ENCODE results near the gene FRMPD3.
"Not testable (repeated sequence)": the region's sequence is repeated elsewhere in the genome, so short reads cannot be mapped to it uniquely, and the experiment has no call there.

The FRMPD3 gene

GRCh38 chrX:107448998-107449835, at the start of gene FRMPD3:
FRMPD3 (plus strand) TSS chrX:107449652; CDS start chrX:107526589, 76,937 bp downstream.
- no peak for DNase-seq (ENCODE audit: low spot score)

- DNase-seq (ENCODE audit: low spot score), result no peak
These were observed 28.9 kb upstream of the FRMPD3 start for GRCh38 chrX:107420571-107420970.

GRCh38 chrX:107421337-107421861, 28.1 kb upstream of the FRMPD3 start:
- no peak for DNase-seq (ENCODE audit: low spot score)

GRCh38 chrX:107429090-107429489, 20.4 kb upstream of the FRMPD3 start:
- DNase-seq (ENCODE audit: low spot score), result peak; percentile 14

- DNase-seq (ENCODE audit: low spot score), result no peak
These were observed 9.3 kb upstream of the FRMPD3 start for GRCh38 chrX:107440187-107440586.

- DNase-seq (ENCODE audit: low spot score), result no peak
These were observed 8.8 kb upstream of the FRMPD3 start for GRCh38 chrX:107440692-107441091.

GRCh38 chrX:107442914-107443527, 6.4 kb upstream of the FRMPD3 start:
- DNase-seq (ENCODE audit: low spot score), result no peak

GRCh38 chrX:107445146-107445545, 4.3 kb upstream of the FRMPD3 start:
- no peak for DNase-seq (ENCODE audit: low spot score)

- no peak for DNase-seq (ENCODE audit: low spot score)
These were observed 3.8 kb upstream of the FRMPD3 start for GRCh38 chrX:107445631-107446030.

GRCh38 chrX:107447642-107448041, 1.8 kb upstream of the FRMPD3 start:
- no peak for DNase-seq (ENCODE audit: low spot score)

GRCh38 chrX:107448625-107448997, 841 bp upstream of the FRMPD3 start:
- no peak for DNase-seq (ENCODE audit: low spot score)

GRCh38 chrX:107450823-107451509, 1.5 kb downstream of the FRMPD3 start:
- no peak for DNase-seq (ENCODE audit: low spot score)

GRCh38 chrX:107451731-107452130, 2.3 kb downstream of the FRMPD3 start:
- no peak for DNase-seq (ENCODE audit: low spot score)

- DNase-seq (ENCODE audit: low spot score), result no peak
These were observed 3.1 kb downstream of the FRMPD3 start for GRCh38 chrX:107452581-107452980.

- DNase-seq (ENCODE audit: low spot score), result no peak
These were observed 4.8 kb downstream of the FRMPD3 start for GRCh38 chrX:107454302-107454701.

GRCh38 chrX:107457289-107457688, 7.8 kb downstream of the FRMPD3 start:
- DNase-seq (ENCODE audit: low spot score), result no peak

GRCh38 chrX:107465932-107466620, 16.6 kb downstream of the FRMPD3 start:
- DNase-seq (ENCODE audit: low spot score), result no peak

GRCh38 chrX:107467271-107467670, 17.8 kb downstream of the FRMPD3 start:
- no peak for DNase-seq (ENCODE audit: low spot score)

- DNase-seq (ENCODE audit: low spot score), result no peak
These were observed 20.7 kb downstream of the FRMPD3 start for GRCh38 chrX:107470198-107470597.

- DNase-seq (ENCODE audit: low spot score), result no peak
These were observed 21.5 kb downstream of the FRMPD3 start for GRCh38 chrX:107470971-107471370.

GRCh38 chrX:107471420-107471819, 22.0 kb downstream of the FRMPD3 start:
- not testable (repeated sequence) for DNase-seq (ENCODE audit: low spot score)

- no peak for DNase-seq (ENCODE audit: low spot score)
These were observed 28.0 kb downstream of the FRMPD3 start for GRCh38 chrX:107477406-107477805.

Data from CD4-positive, alpha-beta T cell treated with Interleukin-6 at 100 ng/mL for 8 hours (primary cell).